Vagina (tissue), 2 donors: ENCODE measurements around the gene CGNL1. TPM values are rescaled to one million over a fixed set of nuclear protein-coding genes. Genes with fewer than 3 reads are reported as not detected.

Source experiments
- DNase-seq, 2 donors: peaks; one replicate each; pipeline ENCODE4 v3.0.0-alpha.2; 2017; ENCODE audit errors: extremely low spot score in 2 of 2
- H3K27ac ChIP-seq: fragments of 200-600 bp; sonication (generic); one replicate; pipeline ENCODE4 v1.5.1; 2019
- H3K27me3 ChIP-seq: fragments of 200-600 bp; sonication (generic); one replicate; pipeline ENCODE4 v1.5.1; 2019
- H3K36me3 ChIP-seq, 2 donors: fragments of 200-600 bp; sonication (generic); one replicate each; pipeline ENCODE4 v1.5.1; 2017 to 2019
- H3K4me1 ChIP-seq: fragments of 200-600 bp; sonication (generic); one replicate; pipeline ENCODE4 v1.5.1; 2019
- H3K4me3 ChIP-seq, 2 donors: fragments of 200-600 bp; sonication (generic); 1 replicate in 1 of 2; 2 replicates in 1 of 2; pipeline ENCODE4 v1.5.1; 2016 to 2019
- H3K9me3 ChIP-seq: fragments of 200-600 bp; sonication (generic); one replicate; pipeline ENCODE4 v1.5.1; 2019
- POLR2A ChIP-seq, 2 donors: fragments of 450-650 bp; IDR thresholded peaks; one replicate each; pipeline ENCODE4 v1.6.1; 2017; ENCODE audit warnings: antibody characterized with exemption in 2 of 2, mild to moderate bottlenecking in 2 of 2, moderate library complexity in 2 of 2
- POLR2AphosphoS5 ChIP-seq, 2 donors: sonication (generic); formaldehyde crosslinking; IDR thresholded peaks; one replicate each; pipeline ENCODE4 v1.9.0; 2017; ENCODE audit warnings: antibody characterized with exemption in 2 of 2, mild to moderate bottlenecking in 2 of 2, low read depth in 1 of 2; ENCODE audit not compliant: insufficient read depth in 1 of 2
- intact Hi-C: fragments of 100-400 bp; cut with DNase I; formaldehyde crosslinking; loops from one replicate; pipeline ENCODE4 v1.15.1; 2023
- total RNA-seq: library from RNA; depleted of rRNA; stranded (reverse); fragments of >200 nt; gene quantifications from one replicate; pipeline ENCODE4 v1.2.3, GENCODE V29; 2016
- TF ChIP-seq, protein P1 (sequence below), 3 experiments: fragments of 450-650 bp in 2 of 3; fragments of 200-600 bp in 1 of 3; sonication (generic) in 1 of 3; IDR thresholded peaks; one replicate each; pipeline ENCODE4 v1.5.1; 2017 to 2019; ENCODE audit warnings: antibody characterized with exemption in 3 of 3, mild to moderate bottlenecking in 2 of 3, moderate library complexity in 2 of 3

CGNL1 gene
- total RNA-seq, 1 donor from 2014 or later, result 38.3 TPM

- peaks cover 29% of the 10 kb centered on the region for H3K4me1 ChIP-seq
- H3K4me3 ChIP-seq, result no peak overlapping the region
- no peak overlapping the region for H3K27ac ChIP-seq
- H3K9me3 ChIP-seq, result no peaks in the 10 kb centered on the region
- DNase-seq, result no peak
- TF ChIP-seq, protein P1, sequence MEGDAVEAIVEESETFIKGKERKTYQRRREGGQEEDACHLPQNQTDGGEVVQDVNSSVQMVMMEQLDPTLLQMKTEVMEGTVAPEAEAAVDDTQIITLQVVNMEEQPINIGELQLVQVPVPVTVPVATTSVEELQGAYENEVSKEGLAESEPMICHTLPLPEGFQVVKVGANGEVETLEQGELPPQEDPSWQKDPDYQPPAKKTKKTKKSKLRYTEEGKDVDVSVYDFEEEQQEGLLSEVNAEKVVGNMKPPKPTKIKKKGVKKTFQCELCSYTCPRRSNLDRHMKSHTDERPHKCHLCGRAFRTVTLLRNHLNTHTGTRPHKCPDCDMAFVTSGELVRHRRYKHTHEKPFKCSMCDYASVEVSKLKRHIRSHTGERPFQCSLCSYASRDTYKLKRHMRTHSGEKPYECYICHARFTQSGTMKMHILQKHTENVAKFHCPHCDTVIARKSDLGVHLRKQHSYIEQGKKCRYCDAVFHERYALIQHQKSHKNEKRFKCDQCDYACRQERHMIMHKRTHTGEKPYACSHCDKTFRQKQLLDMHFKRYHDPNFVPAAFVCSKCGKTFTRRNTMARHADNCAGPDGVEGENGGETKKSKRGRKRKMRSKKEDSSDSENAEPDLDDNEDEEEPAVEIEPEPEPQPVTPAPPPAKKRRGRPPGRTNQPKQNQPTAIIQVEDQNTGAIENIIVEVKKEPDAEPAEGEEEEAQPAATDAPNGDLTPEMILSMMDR (IDR thresholded peaks at IDR 0.05), result no peak
- TF ChIP-seq POLR2AphosphoS5 (IDR thresholded peaks at IDR 0.05; ENCODE audit: insufficient read depth in 1 of 2, low read depth in 1 of 2), result no peak
- no peak for TF ChIP-seq POLR2A (IDR thresholded peaks at IDR 0.05)
- intact Hi-C loops, result no loop called here
- H3K36me3 ChIP-seq, result no peaks in the 10 kb centered on the region
- H3K27me3 ChIP-seq, result no peaks in the 10 kb centered on the region
Measured at GRCh38 chr15:57379487-57379886, 3.2 kb downstream of the CGNL1 start.

DNA sequence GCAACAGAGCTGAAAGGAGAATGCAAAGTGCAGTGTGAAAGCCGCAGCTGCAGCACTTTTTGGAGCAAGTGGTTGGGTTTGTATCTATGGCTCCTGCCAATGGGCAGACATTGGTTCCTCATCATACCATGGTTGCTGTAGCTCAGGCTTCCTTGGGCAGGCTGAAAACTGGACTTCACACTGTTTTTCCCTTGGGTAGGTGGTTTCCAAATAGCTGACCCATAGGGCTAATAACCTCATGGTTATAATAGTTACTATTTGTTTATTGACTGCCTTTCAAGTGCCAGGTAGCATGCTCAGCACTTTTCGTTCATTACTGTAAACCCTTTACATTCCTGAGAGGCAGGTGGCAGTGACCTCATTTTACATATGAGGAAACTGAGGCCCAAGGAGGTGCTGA lies 4.5 kb downstream of the CGNL1 start:
- H3K27ac ChIP-seq, result no peak overlapping the region
- H3K9me3 ChIP-seq, result no peaks in the 10 kb centered on the region
- intact Hi-C loops, result no loop called here
- H3K4me3 ChIP-seq, result no peak overlapping the region
- no peak for DNase-seq
- H3K36me3 ChIP-seq, result no peaks in the 10 kb centered on the region
- no peaks in the 10 kb centered on the region for H3K27me3 ChIP-seq
- peaks cover 39% of the 10 kb centered on the region for H3K4me1 ChIP-seq
- TF ChIP-seq, protein P1 (IDR thresholded peaks at IDR 0.05), result no peak
- no peak for TF ChIP-seq POLR2A (IDR thresholded peaks at IDR 0.05)
- no peak for TF ChIP-seq POLR2AphosphoS5 (IDR thresholded peaks at IDR 0.05; ENCODE audit: insufficient read depth in 1 of 2, low read depth in 1 of 2)

DNA sequence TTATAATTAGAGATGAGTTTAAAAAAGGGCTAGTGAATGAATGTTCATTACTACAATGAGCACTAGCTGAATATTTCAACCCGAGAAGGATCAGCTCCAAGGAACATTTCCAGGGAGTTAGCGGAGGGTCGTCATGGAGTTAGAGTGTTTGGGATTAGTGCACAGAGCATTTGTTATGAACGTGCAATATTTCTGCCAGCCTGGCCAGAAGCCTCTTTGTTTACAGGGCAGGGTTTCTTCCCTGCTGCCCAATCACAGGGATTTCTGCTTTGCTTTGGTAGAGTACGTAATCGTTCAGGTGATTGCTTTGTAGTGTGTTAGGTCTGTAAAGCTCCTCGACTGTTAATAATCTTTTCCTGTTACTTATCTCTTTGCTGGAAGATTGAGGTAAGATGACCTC lies 5.9 kb downstream of the CGNL1 start:
- intact Hi-C loops, result no loop called here
- TF ChIP-seq, protein P1 (IDR thresholded peaks at IDR 0.05), result no peak
- TF ChIP-seq POLR2A (IDR thresholded peaks at IDR 0.05), result no peak
- TF ChIP-seq POLR2AphosphoS5 (IDR thresholded peaks at IDR 0.05; ENCODE audit: insufficient read depth in 1 of 2, low read depth in 1 of 2), result no peak
- Histone ChIP-seq H3K4me3 (no peak overlapping the region), H3K9me3 (no peaks in the 10 kb centered on the region), H3K27ac (no peak overlapping the region), H3K27me3 (no peaks in the 10 kb centered on the region), H3K4me1 (peaks cover 31% of the 10 kb centered on the region), H3K36me3 (no peaks in the 10 kb centered on the region)
- DNase-seq, result no peak

DNA sequence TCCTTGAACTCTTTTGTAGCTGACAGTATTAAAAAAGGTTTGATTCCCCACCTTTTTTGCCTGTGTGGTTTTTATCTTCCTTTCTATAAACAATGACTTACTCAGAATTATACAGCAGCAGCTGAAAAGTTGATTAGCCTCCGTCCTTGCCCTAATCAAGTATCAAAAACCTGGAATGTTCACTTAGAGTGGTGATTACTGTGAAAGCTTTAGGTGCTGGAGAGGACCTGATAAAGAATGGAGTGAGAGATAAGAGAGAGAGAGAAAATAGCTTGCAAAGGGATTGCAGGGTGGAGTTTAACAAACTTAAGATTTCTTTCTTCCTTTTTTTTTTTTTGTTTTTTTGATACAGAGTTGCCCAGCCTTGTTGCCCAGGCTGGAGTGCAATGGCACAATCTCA lies 6.7 kb downstream of the CGNL1 start:
- Histone ChIP-seq H3K4me3 (no peak overlapping the region), H3K27ac (no peak overlapping the region), H3K36me3 (no peaks in the 10 kb centered on the region), H3K9me3 (no peaks in the 10 kb centered on the region), H3K4me1 (peaks cover 27% of the 10 kb centered on the region), H3K27me3 (no peaks in the 10 kb centered on the region)
- intact Hi-C loops, result no loop called here
- no peak for DNase-seq
- TF ChIP-seq, protein P1 (IDR thresholded peaks at IDR 0.05), result no peak

GRCh38 chr15:57384024-57384423 lies 7.7 kb downstream of the CGNL1 start:
- peaks cover 27% of the 10 kb centered on the region for H3K4me1 ChIP-seq
- no peaks in the 10 kb centered on the region for H3K36me3 ChIP-seq
- intact Hi-C loops, result no loop called here
- TF ChIP-seq POLR2A (IDR thresholded peaks at IDR 0.05), result no peak
- TF ChIP-seq POLR2AphosphoS5 (IDR thresholded peaks at IDR 0.05; ENCODE audit: insufficient read depth in 1 of 2, low read depth in 1 of 2), result no peak
- TF ChIP-seq, protein P1 (IDR thresholded peaks at IDR 0.05), result no peak
- H3K27me3 ChIP-seq, result no peaks in the 10 kb centered on the region
- H3K4me3 ChIP-seq, result no peak overlapping the region
- no peaks in the 10 kb centered on the region for H3K9me3 ChIP-seq
- DNase-seq, result no peak
- H3K27ac ChIP-seq, result peak overlapping the region; percentile 14
